ENCODE results near the gene TMEM161A.
"Not testable (repeated sequence)": the region's sequence is repeated elsewhere in the genome, so short reads cannot be mapped to it uniquely, and the experiment has no call there.

The TMEM161A gene

GRCh38 chr19:19154768-19155494 lies 16.7 kb upstream of the TMEM161A start:
- H3K36me3 ChIP-seq (ENCODE audit: insufficient read depth, low read length): no peaks in the 10 kb centered on the region
- H3K27ac ChIP-seq (ENCODE audit: low read depth, low read length): no peak overlapping the region
- no peaks in the 10 kb centered on the region for H3K4me1 ChIP-seq (ENCODE audit: control insufficient read depth, insufficient read depth, low read length, unreplicated experiment)
- no peaks in the 10 kb centered on the region for H3K27me3 ChIP-seq (ENCODE audit: insufficient read depth, low read length)
- no peaks in the 10 kb centered on the region for H3K79me2 ChIP-seq (ENCODE audit: control insufficient read depth, insufficient read depth, low read length, unreplicated experiment)
- no peak overlapping the region for H3K4me3 ChIP-seq (ENCODE audit: low read depth, low read length)
- H2AFZ ChIP-seq (ENCODE audit: low read length, unreplicated experiment): no peak overlapping the region

GRCh38 chr19:19152668-19153384 lies 14.5 kb upstream of the TMEM161A start:
- H3K4me1 ChIP-seq (ENCODE audit: control insufficient read depth, insufficient read depth, low read length, unreplicated experiment): no peaks in the 10 kb centered on the region
- no peaks in the 10 kb centered on the region for H3K27me3 ChIP-seq (ENCODE audit: insufficient read depth, low read length)
- H3K79me2 ChIP-seq (ENCODE audit: control insufficient read depth, insufficient read depth, low read length, unreplicated experiment): no peaks in the 10 kb centered on the region
- no peaks in the 10 kb centered on the region for H3K36me3 ChIP-seq (ENCODE audit: insufficient read depth, low read length)
- no peak overlapping the region for H2AFZ ChIP-seq (ENCODE audit: low read length, unreplicated experiment)
- H3K4me3 ChIP-seq (ENCODE audit: low read depth, low read length): no peak overlapping the region
- H3K27ac ChIP-seq (ENCODE audit: low read depth, low read length): no peak overlapping the region

GRCh38 chr19:19151418-19151817 lies 13.1 kb upstream of the TMEM161A start:
- no peaks in the 10 kb centered on the region for H3K27me3 ChIP-seq (ENCODE audit: insufficient read depth, low read length)
- no peak overlapping the region for H3K4me3 ChIP-seq (ENCODE audit: low read depth, low read length)
- peaks cover 3% of the 10 kb centered on the region; the same call in 1 of the 2 replicates for H3K36me3 ChIP-seq (ENCODE audit: insufficient read depth, low read length)
- no peak overlapping the region for H2AFZ ChIP-seq (ENCODE audit: low read length, unreplicated experiment)
- H3K4me1 ChIP-seq (ENCODE audit: control insufficient read depth, insufficient read depth, low read length, unreplicated experiment): no peaks in the 10 kb centered on the region
- no peaks in the 10 kb centered on the region for H3K79me2 ChIP-seq (ENCODE audit: control insufficient read depth, insufficient read depth, low read length, unreplicated experiment)
- no peak overlapping the region for H3K27ac ChIP-seq (ENCODE audit: low read depth, low read length)

- H3K4me1 ChIP-seq (ENCODE audit: control insufficient read depth, insufficient read depth, low read length, unreplicated experiment): no peaks in the 10 kb centered on the region
- H3K79me2 ChIP-seq (ENCODE audit: control insufficient read depth, insufficient read depth, low read length, unreplicated experiment): no peaks in the 10 kb centered on the region
- no peak overlapping the region for H3K4me3 ChIP-seq (ENCODE audit: low read depth, low read length)
- H3K27ac ChIP-seq (ENCODE audit: low read depth, low read length): no peak overlapping the region
- peaks cover 3% of the 10 kb centered on the region; the same call in 1 of the 2 replicates for H3K36me3 ChIP-seq (ENCODE audit: insufficient read depth, low read length)
- no peak overlapping the region for H2AFZ ChIP-seq (ENCODE audit: low read length, unreplicated experiment)
- H3K27me3 ChIP-seq (ENCODE audit: insufficient read depth, low read length): no peaks in the 10 kb centered on the region
Observed at GRCh38 chr19:19149435-19149834, 11.2 kb upstream of the TMEM161A start.

GRCh38 chr19:19148504-19148903 lies 10.2 kb upstream of the TMEM161A start:
- not testable (repeated sequence) for H3K79me2 ChIP-seq (ENCODE audit: control insufficient read depth, insufficient read depth, low read length, unreplicated experiment); H3K36me3 ChIP-seq (ENCODE audit: insufficient read depth, low read length); H3K4me1 ChIP-seq (ENCODE audit: control insufficient read depth, insufficient read depth, low read length, unreplicated experiment); H3K27me3 ChIP-seq (ENCODE audit: insufficient read depth, low read length); H2AFZ ChIP-seq (ENCODE audit: low read length, unreplicated experiment); H3K27ac ChIP-seq (ENCODE audit: low read depth, low read length); H3K4me3 ChIP-seq (ENCODE audit: low read depth, low read length)

GRCh38 chr19:19147344-19147743 lies 9.1 kb upstream of the TMEM161A start:
- no peak overlapping the region for H3K27ac ChIP-seq (ENCODE audit: low read depth, low read length)
- no peaks in the 10 kb centered on the region for H3K27me3 ChIP-seq (ENCODE audit: insufficient read depth, low read length)
- no peaks in the 10 kb centered on the region for H3K4me1 ChIP-seq (ENCODE audit: control insufficient read depth, insufficient read depth, low read length, unreplicated experiment)
- peaks cover 3% of the 10 kb centered on the region; the same call in 1 of the 2 replicates for H3K36me3 ChIP-seq (ENCODE audit: insufficient read depth, low read length)
- no peak overlapping the region for H2AFZ ChIP-seq (ENCODE audit: low read length, unreplicated experiment)
- no peaks in the 10 kb centered on the region for H3K79me2 ChIP-seq (ENCODE audit: control insufficient read depth, insufficient read depth, low read length, unreplicated experiment)
- no peak overlapping the region for H3K4me3 ChIP-seq (ENCODE audit: low read depth, low read length)

- H3K36me3 ChIP-seq (ENCODE audit: insufficient read depth, low read length): peaks cover 3% of the 10 kb centered on the region; the same call in 1 of the 2 replicates
- H3K4me3 ChIP-seq (ENCODE audit: low read depth, low read length): no peak overlapping the region
- no peak overlapping the region for H2AFZ ChIP-seq (ENCODE audit: low read length, unreplicated experiment)
- no peak overlapping the region for H3K27ac ChIP-seq (ENCODE audit: low read depth, low read length)
- H3K27me3 ChIP-seq (ENCODE audit: insufficient read depth, low read length): no peaks in the 10 kb centered on the region
- no peaks in the 10 kb centered on the region for H3K4me1 ChIP-seq (ENCODE audit: control insufficient read depth, insufficient read depth, low read length, unreplicated experiment)
- H3K79me2 ChIP-seq (ENCODE audit: control insufficient read depth, insufficient read depth, low read length, unreplicated experiment): no peaks in the 10 kb centered on the region
Observed at GRCh38 chr19:19146865-19147264, 8.6 kb upstream of the TMEM161A start.

- Histone ChIP-seq H3K79me2 (ENCODE audit: control insufficient read depth, insufficient read depth, low read length, unreplicated experiment) (no peaks in the 10 kb centered on the region), H3K36me3 (ENCODE audit: insufficient read depth, low read length) (peaks cover 3% of the 10 kb centered on the region; the same call in 1 of the 2 replicates), H3K27me3 (ENCODE audit: insufficient read depth, low read length) (no peaks in the 10 kb centered on the region), H3K4me3 (ENCODE audit: low read depth, low read length) (no peak overlapping the region), H2AFZ (ENCODE audit: low read length, unreplicated experiment) (peak overlapping the region; percentile 81), H3K4me1 (ENCODE audit: control insufficient read depth, insufficient read depth, low read length, unreplicated experiment) (no peaks in the 10 kb centered on the region), H3K27ac (ENCODE audit: low read depth, low read length) (no peak overlapping the region)
Observed at GRCh38 chr19:19145684-19146608, 7.7 kb upstream of the TMEM161A start.

GRCh38 chr19:19145281-19145680 lies 7.0 kb upstream of the TMEM161A start:
- no peaks in the 10 kb centered on the region for H3K4me1 ChIP-seq (ENCODE audit: control insufficient read depth, insufficient read depth, low read length, unreplicated experiment)
- peaks cover 3% of the 10 kb centered on the region; the same call in 1 of the 2 replicates for H3K36me3 ChIP-seq (ENCODE audit: insufficient read depth, low read length)
- H3K27ac ChIP-seq (ENCODE audit: low read depth, low read length): no peak overlapping the region
- no peaks in the 10 kb centered on the region for H3K27me3 ChIP-seq (ENCODE audit: insufficient read depth, low read length)
- H3K4me3 ChIP-seq (ENCODE audit: low read depth, low read length): no peak overlapping the region
- H3K79me2 ChIP-seq (ENCODE audit: control insufficient read depth, insufficient read depth, low read length, unreplicated experiment): no peaks in the 10 kb centered on the region
- H2AFZ ChIP-seq (ENCODE audit: low read length, unreplicated experiment): no peak overlapping the region

GRCh38 chr19:19142347-19142746 lies 4.1 kb upstream of the TMEM161A start:
- Histone ChIP-seq H3K4me1 (ENCODE audit: control insufficient read depth, insufficient read depth, low read length, unreplicated experiment) (peaks cover 4% of the 10 kb centered on the region), H3K36me3 (ENCODE audit: insufficient read depth, low read length) (peaks cover 2% of the 10 kb centered on the region; the same call in 1 of the 2 replicates), H2AFZ (ENCODE audit: low read length, unreplicated experiment) (no peak overlapping the region), H3K79me2 (ENCODE audit: control insufficient read depth, insufficient read depth, low read length, unreplicated experiment) (no peaks in the 10 kb centered on the region), H3K27me3 (ENCODE audit: insufficient read depth, low read length) (no peaks in the 10 kb centered on the region), H3K27ac (ENCODE audit: low read depth, low read length) (no peak overlapping the region), H3K4me3 (ENCODE audit: low read depth, low read length) (no peak overlapping the region)
